NB4 (cell line): Measurements from ENCODE around the gene PTPN23.

Source experiments
- MYC ChIP-seq: IDR thresholded peaks from 2 replicates; pipeline ENCODE4 v1.6.1; 2011; ENCODE audit warnings: low read depth, low read length
- POLR2A ChIP-seq: IDR thresholded peaks from 2 replicates; pipeline ENCODE4 v1.6.1; 2011; ENCODE audit warnings: mild to moderate bottlenecking; ENCODE audit not compliant: insufficient read length; ENCODE audit errors: extremely low read depth
- TF ChIP-seq, protein P1 (sequence below): IDR thresholded peaks from one replicate; pipeline ENCODE4 v1.5.1; 2012; ENCODE audit warnings: low read depth, low read length

DNA sequence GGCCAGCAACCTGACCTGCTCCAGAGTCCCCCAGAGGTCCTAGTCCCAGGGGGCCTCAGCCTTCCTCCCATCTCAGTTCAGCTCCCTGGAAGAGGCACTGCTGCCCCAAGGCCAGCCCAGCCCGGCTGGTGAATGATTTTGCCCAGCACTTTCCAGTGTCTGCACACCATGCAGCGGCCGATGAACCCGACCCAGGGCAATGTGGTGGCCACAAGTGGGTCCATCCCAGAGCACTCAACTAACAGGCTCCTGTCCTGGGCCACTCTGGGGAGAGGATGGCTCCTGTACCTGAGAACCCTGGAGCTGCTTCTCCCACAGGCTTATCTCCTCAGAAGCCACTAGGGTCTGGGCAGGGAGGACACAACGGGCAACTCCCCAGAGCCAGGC lies 39.2 kb downstream of the PTPN23 start:
- TF ChIP-seq, protein P1, sequence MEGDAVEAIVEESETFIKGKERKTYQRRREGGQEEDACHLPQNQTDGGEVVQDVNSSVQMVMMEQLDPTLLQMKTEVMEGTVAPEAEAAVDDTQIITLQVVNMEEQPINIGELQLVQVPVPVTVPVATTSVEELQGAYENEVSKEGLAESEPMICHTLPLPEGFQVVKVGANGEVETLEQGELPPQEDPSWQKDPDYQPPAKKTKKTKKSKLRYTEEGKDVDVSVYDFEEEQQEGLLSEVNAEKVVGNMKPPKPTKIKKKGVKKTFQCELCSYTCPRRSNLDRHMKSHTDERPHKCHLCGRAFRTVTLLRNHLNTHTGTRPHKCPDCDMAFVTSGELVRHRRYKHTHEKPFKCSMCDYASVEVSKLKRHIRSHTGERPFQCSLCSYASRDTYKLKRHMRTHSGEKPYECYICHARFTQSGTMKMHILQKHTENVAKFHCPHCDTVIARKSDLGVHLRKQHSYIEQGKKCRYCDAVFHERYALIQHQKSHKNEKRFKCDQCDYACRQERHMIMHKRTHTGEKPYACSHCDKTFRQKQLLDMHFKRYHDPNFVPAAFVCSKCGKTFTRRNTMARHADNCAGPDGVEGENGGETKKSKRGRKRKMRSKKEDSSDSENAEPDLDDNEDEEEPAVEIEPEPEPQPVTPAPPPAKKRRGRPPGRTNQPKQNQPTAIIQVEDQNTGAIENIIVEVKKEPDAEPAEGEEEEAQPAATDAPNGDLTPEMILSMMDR = no peak
- TF ChIP-seq POLR2A (no peak), MYC (no peak)
